Measurements from ENCODE around the gene SCG5. TPM values are rescaled to one million over a fixed set of nuclear protein-coding genes. Genes with fewer than 3 reads are reported as not detected.

Gene SCG5
- total and polyA plus RNA-seq, 4 donors, result 2.9 to 13.4 (median 10.1) TPM

GRCh38 chr15:32667321-32667720, 25.8 kb downstream of the SCG5 start:
- Histone ChIP-seq H3K4me3 (ENCODE audit: low read depth in 1 of 3, low read length in 3 of 3) (no peak overlapping the region), H3K36me3 (ENCODE audit: control insufficient read depth in 4 of 4, insufficient read depth in 3 of 4, low read depth in 1 of 4, low read length in 3 of 4) (no peaks in the 10 kb centered on the region), H3K27me3 (ENCODE audit: control insufficient read depth in 4 of 4, insufficient read depth in 4 of 4, low read length in 3 of 4) (no peaks in the 10 kb centered on the region), H3K27ac (ENCODE audit: low read depth in 1 of 2, low read length in 2 of 2) (no peak overlapping the region), H3K4me1 (ENCODE audit: control insufficient read depth in 4 of 4, insufficient read depth in 4 of 4, low read length in 3 of 4) (peaks cover 0 to 8% (median 2%) of the 10 kb centered on the region in 4 donors), H3K9me3 (ENCODE audit: control insufficient read depth in 4 of 4, low read length in 3 of 4) (no peaks in the 10 kb centered on the region), H3K9ac (ENCODE audit: low read depth in 1 of 2, low read length in 2 of 2) (no peak overlapping the region)
- DNase-seq (ENCODE audit: low spot score), result no peak
- 96% methylated on average over 6 of the region's 6 CpGs for WGBS
- TF ChIP-seq EGR1 (IDR thresholded peaks at IDR 0.05; ENCODE audit: low read depth in 2 of 2) (no peak), HNF4G (IDR thresholded peaks at IDR 0.05) (no peak), SP1 (IDR thresholded peaks at IDR 0.05) (no peak), GABPA (IDR thresholded peaks at IDR 0.05 in 1 of 2, conservative IDR thresholded peaks at IDR 0.05 in 1 of 2) (no peak), RAD21 (IDR thresholded peaks at IDR 0.05) (no peak), YY1 (IDR thresholded peaks at IDR 0.05) (no peak), TAF1 (conservative IDR thresholded peaks at IDR 0.05) (no peak)
- TF ChIP-seq, protein P1, sequence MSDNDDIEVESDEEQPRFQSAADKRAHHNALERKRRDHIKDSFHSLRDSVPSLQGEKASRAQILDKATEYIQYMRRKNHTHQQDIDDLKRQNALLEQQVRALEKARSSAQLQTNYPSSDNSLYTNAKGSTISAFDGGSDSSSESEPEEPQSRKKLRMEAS (IDR thresholded peaks at IDR 0.05), result no peak

- no peak overlapping the region for H3K9ac ChIP-seq (ENCODE audit: low read depth in 1 of 2, low read length in 2 of 2)
- no peaks in the 10 kb centered on the region for H3K9me3 ChIP-seq (ENCODE audit: control insufficient read depth in 4 of 4, low read length in 3 of 4)
- H3K27me3 ChIP-seq (ENCODE audit: control insufficient read depth in 4 of 4, insufficient read depth in 4 of 4, low read length in 3 of 4), result no peaks in the 10 kb centered on the region
- H3K36me3 ChIP-seq (ENCODE audit: control insufficient read depth in 4 of 4, insufficient read depth in 3 of 4, low read depth in 1 of 4, low read length in 3 of 4), result no peaks in the 10 kb centered on the region
- no peak overlapping the region for H3K4me3 ChIP-seq (ENCODE audit: low read depth in 1 of 3, low read length in 3 of 3)
- peaks cover 0 to 8% (median 2%) of the 10 kb centered on the region in 4 donors for H3K4me1 ChIP-seq (ENCODE audit: control insufficient read depth in 4 of 4, insufficient read depth in 4 of 4, low read length in 3 of 4)
- no peak for TF ChIP-seq FOXA2 (IDR thresholded peaks at IDR 0.05)
- TF ChIP-seq SP1 (IDR thresholded peaks at IDR 0.05), result no peak
- TF ChIP-seq HNF4G (IDR thresholded peaks at IDR 0.05), result no peak
- no peak for TF ChIP-seq TAF1 (conservative IDR thresholded peaks at IDR 0.05)
- no peak for TF ChIP-seq JUND (IDR thresholded peaks at IDR 0.05)
- TF ChIP-seq YY1 (IDR thresholded peaks at IDR 0.05), result no peak
- no peak for TF ChIP-seq ATF3 (IDR thresholded peaks at IDR 0.05)
- TF ChIP-seq FOXA1 (IDR thresholded peaks at IDR 0.05), result no peak
- TF ChIP-seq EGR1 (IDR thresholded peaks at IDR 0.05; ENCODE audit: low read depth in 2 of 2), result no peak
- TF ChIP-seq GABPA (IDR thresholded peaks at IDR 0.05 in 1 of 2, conservative IDR thresholded peaks at IDR 0.05 in 1 of 2), result no peak
- no peak for TF ChIP-seq RXRA (IDR thresholded peaks at IDR 0.05)
- no peak for TF ChIP-seq RAD21 (IDR thresholded peaks at IDR 0.05)
- TF ChIP-seq, protein P2, sequence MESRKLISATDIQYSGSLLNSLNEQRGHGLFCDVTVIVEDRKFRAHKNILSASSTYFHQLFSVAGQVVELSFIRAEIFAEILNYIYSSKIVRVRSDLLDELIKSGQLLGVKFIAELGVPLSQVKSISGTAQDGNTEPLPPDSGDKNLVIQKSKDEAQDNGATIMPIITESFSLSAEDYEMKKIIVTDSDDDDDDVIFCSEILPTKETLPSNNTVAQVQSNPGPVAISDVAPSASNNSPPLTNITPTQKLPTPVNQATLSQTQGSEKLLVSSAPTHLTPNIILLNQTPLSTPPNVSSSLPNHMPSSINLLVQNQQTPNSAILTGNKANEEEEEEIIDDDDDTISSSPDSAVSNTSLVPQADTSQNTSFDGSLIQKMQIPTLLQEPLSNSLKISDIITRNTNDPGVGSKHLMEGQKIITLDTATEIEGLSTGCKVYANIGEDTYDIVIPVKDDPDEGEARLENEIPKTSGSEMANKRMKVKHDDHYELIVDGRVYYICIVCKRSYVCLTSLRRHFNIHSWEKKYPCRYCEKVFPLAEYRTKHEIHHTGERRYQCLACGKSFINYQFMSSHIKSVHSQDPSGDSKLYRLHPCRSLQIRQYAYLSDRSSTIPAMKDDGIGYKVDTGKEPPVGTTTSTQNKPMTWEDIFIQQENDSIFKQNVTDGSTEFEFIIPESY (IDR thresholded peaks at IDR 0.05), result no peak
- no peak for TF ChIP-seq HNF4A (conservative IDR thresholded peaks at IDR 0.05)
- TF ChIP-seq, protein P1 (IDR thresholded peaks at IDR 0.05), result no peak
- no peak overlapping the region for H3K27ac ChIP-seq (ENCODE audit: low read depth in 1 of 2, low read length in 2 of 2)
- DNase-seq (ENCODE audit: low spot score), result no peak
- WGBS, result 90% methylated on average over 2 of the region's 2 CpGs
These were observed 27.4 kb downstream of the SCG5 start for GRCh38 chr15:32668942-32669341.

DNA sequence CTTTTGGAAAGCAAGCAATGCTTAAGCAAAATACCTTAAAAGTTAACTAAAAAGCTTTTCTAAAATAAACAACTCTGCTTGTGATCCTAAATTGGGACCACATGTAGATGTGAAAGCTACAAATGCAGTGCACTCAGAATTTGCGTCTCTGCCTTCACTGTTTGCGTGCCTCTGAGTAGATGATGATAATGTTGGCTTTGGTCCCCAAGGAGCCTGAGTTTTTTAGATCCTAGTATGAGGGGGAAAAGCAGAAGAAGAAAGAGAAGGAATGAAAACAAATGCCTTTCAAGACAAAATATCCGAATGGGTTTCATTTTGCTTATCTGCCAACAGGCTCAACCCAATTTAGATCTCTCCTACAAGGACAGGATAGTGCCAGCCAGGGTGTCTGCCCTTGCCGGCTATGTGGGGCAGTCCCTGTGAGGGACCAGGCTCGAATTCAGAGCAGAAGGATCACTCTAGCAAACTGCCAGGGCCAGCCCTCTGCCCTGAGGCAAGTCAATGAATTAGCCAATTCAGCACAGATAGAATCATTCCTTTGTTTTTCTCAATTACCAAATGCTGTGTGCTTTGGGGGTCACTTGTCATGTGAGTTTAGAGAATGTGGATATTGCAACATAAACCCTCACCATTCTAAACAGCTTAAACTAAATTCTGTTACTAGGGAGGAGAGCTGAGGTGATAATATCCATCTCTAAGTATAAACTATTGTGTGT, 28.5 kb downstream of the SCG5 start:
- Histone ChIP-seq H3K36me3 (ENCODE audit: control insufficient read depth in 4 of 4, insufficient read depth in 3 of 4, low read depth in 1 of 4, low read length in 3 of 4) (no peaks in the 10 kb centered on the region), H3K27me3 (ENCODE audit: control insufficient read depth in 4 of 4, insufficient read depth in 4 of 4, low read length in 3 of 4) (no peaks in the 10 kb centered on the region), H3K9me3 (ENCODE audit: control insufficient read depth in 4 of 4, low read length in 3 of 4) (no peaks in the 10 kb centered on the region), H3K9ac (ENCODE audit: low read depth in 1 of 2, low read length in 2 of 2) (no peak overlapping the region), H3K4me3 (ENCODE audit: low read depth in 1 of 3, low read length in 3 of 3) (no peak overlapping the region), H3K4me1 (ENCODE audit: control insufficient read depth in 4 of 4, insufficient read depth in 4 of 4, low read length in 3 of 4) (peaks cover 0 to 8% (median 2%) of the 10 kb centered on the region in 4 donors), H3K27ac (ENCODE audit: low read depth in 1 of 2, low read length in 2 of 2) (no peak overlapping the region)
- no peak for DNase-seq (ENCODE audit: low spot score)
- TF ChIP-seq FOXA2 (IDR thresholded peaks at IDR 0.05) (no peak), RXRA (IDR thresholded peaks at IDR 0.05) (peak in 1 of 2 donors; percentile 55), GABPA (IDR thresholded peaks at IDR 0.05 in 1 of 2, conservative IDR thresholded peaks at IDR 0.05 in 1 of 2) (no peak), JUND (IDR thresholded peaks at IDR 0.05) (peak in 1 of 2 donors; percentile 26), SP1 (IDR thresholded peaks at IDR 0.05) (peak; percentile 19), NR2F2 (IDR thresholded peaks at IDR 0.05) (no peak), EGR1 (IDR thresholded peaks at IDR 0.05; ENCODE audit: low read depth in 2 of 2) (no peak), RAD21 (IDR thresholded peaks at IDR 0.05) (peak in 1 of 2 donors; percentile 24), HNF4A (conservative IDR thresholded peaks at IDR 0.05) (peak in 1 of 2 donors; percentile 43)
- TF ChIP-seq, protein P2 (IDR thresholded peaks at IDR 0.05), result no peak
- WGBS, result 48% methylated on average over 5 of the region's 5 CpGs

Data from liver (tissue), 9 donors.